ENCODE data around the gene STEEP1.
"Not testable (repeated sequence)": the region's sequence is repeated elsewhere in the genome, so short reads cannot be mapped to it uniquely, and the experiment has no call there.

STEEP1 gene

GRCh38 chrX:119521246-119521645, 44.0 kb downstream of the STEEP1 start:
- no peak overlapping the region for H3K9ac ChIP-seq (ENCODE audit: low read depth, low read length)
- no peaks in the 10 kb centered on the region for H3K4me1 ChIP-seq (ENCODE audit: control insufficient read depth, insufficient read depth, low read length)
- no peaks in the 10 kb centered on the region for H3K36me3 ChIP-seq (ENCODE audit: control insufficient read depth, insufficient read depth, low read length)
- H3K27me3 ChIP-seq (ENCODE audit: control insufficient read depth, insufficient read depth, low read length), result no peaks in the 10 kb centered on the region
- H3K9me3 ChIP-seq (ENCODE audit: control insufficient read depth, insufficient read depth, low read length), result no peaks in the 10 kb centered on the region
- H3K4me3 ChIP-seq (ENCODE audit: low read depth, low read length), result no peak overlapping the region

- Histone ChIP-seq H3K36me3 (ENCODE audit: control insufficient read depth, insufficient read depth, low read length) (no peaks in the 10 kb centered on the region), H3K4me3 (ENCODE audit: low read depth, low read length) (no peak overlapping the region), H3K9me3 (ENCODE audit: control insufficient read depth, insufficient read depth, low read length) (no peaks in the 10 kb centered on the region), H3K4me1 (ENCODE audit: control insufficient read depth, insufficient read depth, low read length) (no peaks in the 10 kb centered on the region), H3K9ac (ENCODE audit: low read depth, low read length) (no peak overlapping the region), H3K27me3 (ENCODE audit: control insufficient read depth, insufficient read depth, low read length) (no peaks in the 10 kb centered on the region)
Measured at GRCh38 chrX:119518371-119518770, 46.8 kb downstream of the STEEP1 start.

- no peak overlapping the region for H3K4me3 ChIP-seq (ENCODE audit: low read depth, low read length)
- H3K4me1 ChIP-seq (ENCODE audit: control insufficient read depth, insufficient read depth, low read length), result peaks cover 3% of the 10 kb centered on the region
- H3K9ac ChIP-seq (ENCODE audit: low read depth, low read length), result no peak overlapping the region
- no peaks in the 10 kb centered on the region for H3K36me3 ChIP-seq (ENCODE audit: control insufficient read depth, insufficient read depth, low read length)
- H3K9me3 ChIP-seq (ENCODE audit: control insufficient read depth, insufficient read depth, low read length), result no peaks in the 10 kb centered on the region
- H3K27me3 ChIP-seq (ENCODE audit: control insufficient read depth, insufficient read depth, low read length), result no peaks in the 10 kb centered on the region
Measured at GRCh38 chrX:119516157-119516702, 49.0 kb downstream of the STEEP1 start.

GRCh38 chrX:119512146-119512800, 52.9 kb downstream of the STEEP1 start:
- Histone ChIP-seq H3K9ac (ENCODE audit: low read depth, low read length) (no peak overlapping the region), H3K4me3 (ENCODE audit: low read depth, low read length) (no peak overlapping the region), H3K4me1 (ENCODE audit: control insufficient read depth, insufficient read depth, low read length) (peaks cover 3% of the 10 kb centered on the region), H3K36me3 (ENCODE audit: control insufficient read depth, insufficient read depth, low read length) (no peaks in the 10 kb centered on the region), H3K9me3 (ENCODE audit: control insufficient read depth, insufficient read depth, low read length) (no peaks in the 10 kb centered on the region), H3K27me3 (ENCODE audit: control insufficient read depth, insufficient read depth, low read length) (no peaks in the 10 kb centered on the region)

- Histone ChIP-seq H3K36me3 (ENCODE audit: control insufficient read depth, insufficient read depth, low read length) (no peaks in the 10 kb centered on the region), H3K4me3 (ENCODE audit: low read depth, low read length) (no peak overlapping the region), H3K27me3 (ENCODE audit: control insufficient read depth, insufficient read depth, low read length) (no peaks in the 10 kb centered on the region), H3K4me1 (ENCODE audit: control insufficient read depth, insufficient read depth, low read length) (peaks cover 2% of the 10 kb centered on the region), H3K9me3 (ENCODE audit: control insufficient read depth, insufficient read depth, low read length) (no peaks in the 10 kb centered on the region), H3K9ac (ENCODE audit: low read depth, low read length) (no peak overlapping the region)
Measured at GRCh38 chrX:119507206-119507605, 58.0 kb downstream of the STEEP1 start.

GRCh38 chrX:119505945-119506344, 59.3 kb downstream of the STEEP1 start:
- Histone ChIP-seq H3K36me3 (ENCODE audit: control insufficient read depth, insufficient read depth, low read length) (no peaks in the 10 kb centered on the region), H3K4me1 (ENCODE audit: control insufficient read depth, insufficient read depth, low read length) (no peaks in the 10 kb centered on the region), H3K27me3 (ENCODE audit: control insufficient read depth, insufficient read depth, low read length) (no peaks in the 10 kb centered on the region), H3K4me3 (ENCODE audit: low read depth, low read length) (no peak overlapping the region), H3K9me3 (ENCODE audit: control insufficient read depth, insufficient read depth, low read length) (no peaks in the 10 kb centered on the region), H3K9ac (ENCODE audit: low read depth, low read length) (no peak overlapping the region)

GRCh38 chrX:119505145-119505544, 60.1 kb downstream of the STEEP1 start:
- H3K27me3 ChIP-seq (ENCODE audit: control insufficient read depth, insufficient read depth, low read length); H3K9ac ChIP-seq (ENCODE audit: low read depth, low read length); H3K4me3 ChIP-seq (ENCODE audit: low read depth, low read length): not testable (repeated sequence)

GRCh38 chrX:119503484-119503861, 61.7 kb downstream of the STEEP1 start:
- H3K9me3 ChIP-seq (ENCODE audit: control insufficient read depth, insufficient read depth, low read length), result no peaks in the 10 kb centered on the region
- H3K36me3 ChIP-seq (ENCODE audit: control insufficient read depth, insufficient read depth, low read length), result no peaks in the 10 kb centered on the region
- H3K4me3 ChIP-seq (ENCODE audit: low read depth, low read length), result no peak overlapping the region
- H3K9ac ChIP-seq (ENCODE audit: low read depth, low read length), result no peak overlapping the region
- H3K4me1 ChIP-seq (ENCODE audit: control insufficient read depth, insufficient read depth, low read length), result no peaks in the 10 kb centered on the region
- no peaks in the 10 kb centered on the region for H3K27me3 ChIP-seq (ENCODE audit: control insufficient read depth, insufficient read depth, low read length)

More at GRCh38 chrX:119505145-119505544, 60.1 kb downstream of the STEEP1 start:
- not testable (repeated sequence) for H3K9me3 ChIP-seq (ENCODE audit: control insufficient read depth, insufficient read depth, low read length); H3K4me1 ChIP-seq (ENCODE audit: control insufficient read depth, insufficient read depth, low read length); H3K36me3 ChIP-seq (ENCODE audit: control insufficient read depth, insufficient read depth, low read length)

GRCh38 chrX:119502727-119503483, 62.3 kb downstream of the STEEP1 start:
- Histone ChIP-seq H3K4me3 (ENCODE audit: low read depth, low read length) (no peak overlapping the region), H3K36me3 (ENCODE audit: control insufficient read depth, insufficient read depth, low read length) (no peaks in the 10 kb centered on the region), H3K9ac (ENCODE audit: low read depth, low read length) (no peak overlapping the region), H3K27me3 (ENCODE audit: control insufficient read depth, insufficient read depth, low read length) (no peaks in the 10 kb centered on the region), H3K9me3 (ENCODE audit: control insufficient read depth, insufficient read depth, low read length) (no peaks in the 10 kb centered on the region), H3K4me1 (ENCODE audit: control insufficient read depth, insufficient read depth, low read length) (no peaks in the 10 kb centered on the region)

GRCh38 chrX:119501511-119502148, 63.6 kb downstream of the STEEP1 start:
- Histone ChIP-seq H3K36me3 (ENCODE audit: control insufficient read depth, insufficient read depth, low read length) (no peaks in the 10 kb centered on the region), H3K4me3 (ENCODE audit: low read depth, low read length) (no peak overlapping the region), H3K27me3 (ENCODE audit: control insufficient read depth, insufficient read depth, low read length) (no peaks in the 10 kb centered on the region), H3K9me3 (ENCODE audit: control insufficient read depth, insufficient read depth, low read length) (no peaks in the 10 kb centered on the region), H3K9ac (ENCODE audit: low read depth, low read length) (no peak overlapping the region), H3K4me1 (ENCODE audit: control insufficient read depth, insufficient read depth, low read length) (no peaks in the 10 kb centered on the region)

GRCh38 chrX:119500061-119500800, 65.0 kb downstream of the STEEP1 start:
- Histone ChIP-seq H3K4me3 (ENCODE audit: low read depth, low read length) (no peak overlapping the region), H3K36me3 (ENCODE audit: control insufficient read depth, insufficient read depth, low read length) (no peaks in the 10 kb centered on the region), H3K9ac (ENCODE audit: low read depth, low read length) (no peak overlapping the region), H3K27me3 (ENCODE audit: control insufficient read depth, insufficient read depth, low read length) (no peaks in the 10 kb centered on the region), H3K4me1 (ENCODE audit: control insufficient read depth, insufficient read depth, low read length) (no peaks in the 10 kb centered on the region), H3K9me3 (ENCODE audit: control insufficient read depth, insufficient read depth, low read length) (no peaks in the 10 kb centered on the region)
